Neural progenitor cell (in vitro differentiated cells): ENCODE measurements around the gene ERV3-1. TPM values are rescaled to one million over a fixed set of nuclear protein-coding genes. Genes with fewer than 3 reads are reported as not detected.

Source experiments
- DNase-seq: peaks from one replicate; pipeline ENCODE4 v3.0.0-alpha.2; 2016; ENCODE audit warnings: low spot score
- H2AFZ ChIP-seq: fragments of 200-600 bp; sonication (generic); replicated peaks from 2 replicates; pipeline ENCODE4 v1.6.1; 2016; ENCODE audit warnings: antibody characterized with exemption
- H3F3A ChIP-seq: fragments of 200-600 bp; sonication (generic); 2 replicates; pipeline ENCODE4 v1.6.1; 2016; ENCODE audit warnings: antibody characterized with exemption, low read depth
- H3K27ac ChIP-seq: fragments of 200-600 bp; sonication (generic); 2 replicates; pipeline ENCODE4 v1.5.1; 2016; ENCODE audit warnings: mild to moderate bottlenecking
- H3K27me3 ChIP-seq: fragments of 200-600 bp; sonication (generic); 2 replicates; pipeline ENCODE4 v1.6.1; 2016; ENCODE audit warnings: mild to moderate bottlenecking, moderate library complexity
- H3K36me3 ChIP-seq: fragments of 200-600 bp; sonication (generic); 2 replicates; pipeline ENCODE4 v1.5.1; 2016
- H3K4me1 ChIP-seq: fragments of 200-600 bp; sonication (generic); 2 replicates; pipeline ENCODE4 v1.6.1; 2016; ENCODE audit warnings: mixed run types
- H3K4me2 ChIP-seq: fragments of 200-600 bp; sonication (generic); 2 replicates; pipeline ENCODE4 v1.6.1; 2016
- H3K4me3 ChIP-seq: fragments of 200-600 bp; sonication (generic); 2 replicates; pipeline ENCODE4 v1.5.1; 2016
- H3K79me2 ChIP-seq: fragments of 200-600 bp; sonication (generic); 2 replicates; pipeline ENCODE4 v1.6.1; 2016; ENCODE audit warnings: low read depth
- H3K9ac ChIP-seq: fragments of 200-600 bp; sonication (generic); 2 replicates; pipeline ENCODE4 v1.6.1; 2016
- H3K9me3 ChIP-seq: fragments of 200-600 bp; sonication (generic); 2 replicates; pipeline ENCODE4 v1.5.1; 2016; ENCODE audit warnings: low read depth
- H4K20me1 ChIP-seq: fragments of 200-600 bp; sonication (generic); 2 replicates; pipeline ENCODE4 v1.6.1; 2016; ENCODE audit warnings: low read depth
- H3K27ac Mint-ChIP-seq: 3 replicates; pipeline ENCODE4 v1.8.0; 2021; ENCODE audit warnings: mixed read lengths
- H3K27me3 Mint-ChIP-seq: 2 replicates; pipeline ENCODE4 v1.8.0; 2022; ENCODE audit warnings: low read depth, mild to moderate bottlenecking, inconsistent platforms, moderate library complexity, mixed read lengths; ENCODE audit not compliant: insufficient read depth
- H3K36me3 Mint-ChIP-seq: 3 replicates; pipeline ENCODE4 v1.8.0; 2021; ENCODE audit warnings: mixed read lengths
- H3K4me1 Mint-ChIP-seq: 3 replicates; pipeline ENCODE4 v1.8.0; 2021; ENCODE audit warnings: mixed read lengths
- H3K4me3 Mint-ChIP-seq: 3 replicates; pipeline ENCODE4 v1.8.0; 2021; ENCODE audit warnings: mild to moderate bottlenecking, moderate library complexity, mixed read lengths
- H3K9me3 Mint-ChIP-seq: 3 replicates; pipeline ENCODE4 v1.8.0; 2020; ENCODE audit warnings: mixed read lengths
- EZH2 ChIP-seq: fragments of 200-600 bp; sonication (generic); IDR thresholded peaks from 2 replicates; pipeline ENCODE4 v1.6.1; 2017; ENCODE audit warnings: antibody characterized with exemption, mild to moderate bottlenecking, moderate library complexity
- EZH2phosphoT487 ChIP-seq: fragments of 200-600 bp; sonication (generic); IDR thresholded peaks from 2 replicates; pipeline ENCODE4 v1.6.1; 2017; ENCODE audit warnings: antibody characterized with exemption
- total RNA-seq: library from RNA; depleted of rRNA; stranded (reverse); fragments of >200 nt; gene quantifications from 2 replicates; pipeline ENCODE4 v1.2.3, GENCODE V29; 2015; ENCODE audit warnings: low replicate concordance
- TF ChIP-seq, protein P1 (sequence below): fragments of 200-600 bp; sonication (generic); IDR thresholded peaks from 2 replicates; pipeline ENCODE4 v1.5.1; 2017; ENCODE audit warnings: antibody characterized with exemption, mild to moderate bottlenecking

Gene ERV3-1
- total RNA-seq, 1 donor from 2014 or later = 50.0 TPM

DNA sequence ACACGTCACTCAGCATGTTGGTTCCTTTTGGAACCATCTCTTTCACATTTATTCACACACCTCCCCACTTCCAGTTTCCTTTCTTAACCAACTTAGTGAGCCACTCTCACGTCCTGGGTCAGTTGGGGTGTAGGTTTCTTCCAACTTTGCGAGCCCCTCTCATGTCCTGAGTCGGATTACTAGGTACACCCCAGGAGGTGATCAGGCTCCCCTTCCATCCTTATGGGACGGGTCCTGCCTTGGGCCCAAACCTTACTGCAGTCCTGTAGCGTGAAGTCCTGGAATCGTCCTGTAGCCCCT is 7.7 kb downstream of the ERV3-1 start:
- Histone ChIP-seq H3K4me1 (no peaks in the 10 kb centered on the region), H4K20me1 (no peaks in the 10 kb centered on the region), H3K9ac (no peak overlapping the region), H3K27ac (no peak overlapping the region), H3K4me3 (no peak overlapping the region), H3K9me3 (peaks cover 22% of the 10 kb centered on the region), H2AFZ (no peak overlapping the region), H3K27me3 (no peaks in the 10 kb centered on the region), H3K4me2 (no peak overlapping the region), H3F3A (no peaks in the 10 kb centered on the region), H3K36me3 (peaks cover 12% of the 10 kb centered on the region), H3K79me2 (peaks cover 47% of the 10 kb centered on the region)
- no peak for TF ChIP-seq EZH2phosphoT487
- TF ChIP-seq, protein P1, sequence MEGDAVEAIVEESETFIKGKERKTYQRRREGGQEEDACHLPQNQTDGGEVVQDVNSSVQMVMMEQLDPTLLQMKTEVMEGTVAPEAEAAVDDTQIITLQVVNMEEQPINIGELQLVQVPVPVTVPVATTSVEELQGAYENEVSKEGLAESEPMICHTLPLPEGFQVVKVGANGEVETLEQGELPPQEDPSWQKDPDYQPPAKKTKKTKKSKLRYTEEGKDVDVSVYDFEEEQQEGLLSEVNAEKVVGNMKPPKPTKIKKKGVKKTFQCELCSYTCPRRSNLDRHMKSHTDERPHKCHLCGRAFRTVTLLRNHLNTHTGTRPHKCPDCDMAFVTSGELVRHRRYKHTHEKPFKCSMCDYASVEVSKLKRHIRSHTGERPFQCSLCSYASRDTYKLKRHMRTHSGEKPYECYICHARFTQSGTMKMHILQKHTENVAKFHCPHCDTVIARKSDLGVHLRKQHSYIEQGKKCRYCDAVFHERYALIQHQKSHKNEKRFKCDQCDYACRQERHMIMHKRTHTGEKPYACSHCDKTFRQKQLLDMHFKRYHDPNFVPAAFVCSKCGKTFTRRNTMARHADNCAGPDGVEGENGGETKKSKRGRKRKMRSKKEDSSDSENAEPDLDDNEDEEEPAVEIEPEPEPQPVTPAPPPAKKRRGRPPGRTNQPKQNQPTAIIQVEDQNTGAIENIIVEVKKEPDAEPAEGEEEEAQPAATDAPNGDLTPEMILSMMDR = no peak
- no peak for TF ChIP-seq EZH2
- no peak for DNase-seq
- no peak overlapping the region for H3K27ac Mint-ChIP-seq
- peaks cover 78% of the 10 kb centered on the region for H3K36me3 Mint-ChIP-seq
- peaks cover 10% of the 10 kb centered on the region for H3K27me3 Mint-ChIP-seq
- H3K4me3 Mint-ChIP-seq = no peak overlapping the region
- no peaks in the 10 kb centered on the region for H3K4me1 Mint-ChIP-seq
- H3K9me3 Mint-ChIP-seq = peaks cover 85% of the 10 kb centered on the region

DNA sequence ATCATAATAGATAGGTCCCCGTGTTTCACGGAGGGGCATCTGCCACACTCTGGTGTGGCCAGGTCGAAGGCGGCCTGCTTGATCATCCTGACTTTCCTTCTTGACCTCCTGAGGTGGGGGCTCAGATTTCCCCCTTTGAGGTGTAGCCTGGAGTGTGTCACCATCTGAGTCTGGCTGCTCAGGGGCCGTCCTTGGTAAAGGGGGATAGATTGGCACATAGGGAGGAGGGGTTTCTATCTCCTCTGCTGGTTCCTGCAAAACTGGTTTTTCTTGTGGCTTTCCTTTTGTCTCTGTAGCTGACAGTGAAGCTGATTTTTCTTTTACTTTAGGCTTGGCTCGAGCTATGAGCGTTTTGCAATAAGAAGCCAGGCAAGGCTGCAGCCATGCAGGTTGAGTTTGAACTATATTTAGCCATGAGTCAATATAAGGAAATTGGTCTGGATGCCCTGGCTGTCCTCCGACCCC is 8.5 kb downstream of the ERV3-1 start:
- H3K4me3 Mint-ChIP-seq = no peak overlapping the region
- H3K9ac ChIP-seq = no peak overlapping the region
- no peak for DNase-seq
- H3K79me2 ChIP-seq = peaks cover 38% of the 10 kb centered on the region
- H3K36me3 Mint-ChIP-seq = peaks cover 78% of the 10 kb centered on the region
- no peak overlapping the region for H3K27ac ChIP-seq
- H3K9me3 ChIP-seq = peaks cover 22% of the 10 kb centered on the region
- H3K36me3 ChIP-seq = peaks cover 5% of the 10 kb centered on the region
- no peak overlapping the region for H2AFZ ChIP-seq
- no peaks in the 10 kb centered on the region for H3F3A ChIP-seq
- no peaks in the 10 kb centered on the region for H3K4me1 ChIP-seq
- TF ChIP-seq EZH2phosphoT487 = no peak
- TF ChIP-seq, protein P1 = no peak
- TF ChIP-seq EZH2 = no peak
- H3K27ac Mint-ChIP-seq = no peak overlapping the region
- no peaks in the 10 kb centered on the region for H3K27me3 ChIP-seq
- H3K4me3 ChIP-seq = no peak overlapping the region
- H3K4me1 Mint-ChIP-seq = no peaks in the 10 kb centered on the region
- H3K9me3 Mint-ChIP-seq = peaks cover 85% of the 10 kb centered on the region
- no peaks in the 10 kb centered on the region for H4K20me1 ChIP-seq
- H3K27me3 Mint-ChIP-seq = peaks cover 10% of the 10 kb centered on the region
- H3K4me2 ChIP-seq = no peak overlapping the region

DNA sequence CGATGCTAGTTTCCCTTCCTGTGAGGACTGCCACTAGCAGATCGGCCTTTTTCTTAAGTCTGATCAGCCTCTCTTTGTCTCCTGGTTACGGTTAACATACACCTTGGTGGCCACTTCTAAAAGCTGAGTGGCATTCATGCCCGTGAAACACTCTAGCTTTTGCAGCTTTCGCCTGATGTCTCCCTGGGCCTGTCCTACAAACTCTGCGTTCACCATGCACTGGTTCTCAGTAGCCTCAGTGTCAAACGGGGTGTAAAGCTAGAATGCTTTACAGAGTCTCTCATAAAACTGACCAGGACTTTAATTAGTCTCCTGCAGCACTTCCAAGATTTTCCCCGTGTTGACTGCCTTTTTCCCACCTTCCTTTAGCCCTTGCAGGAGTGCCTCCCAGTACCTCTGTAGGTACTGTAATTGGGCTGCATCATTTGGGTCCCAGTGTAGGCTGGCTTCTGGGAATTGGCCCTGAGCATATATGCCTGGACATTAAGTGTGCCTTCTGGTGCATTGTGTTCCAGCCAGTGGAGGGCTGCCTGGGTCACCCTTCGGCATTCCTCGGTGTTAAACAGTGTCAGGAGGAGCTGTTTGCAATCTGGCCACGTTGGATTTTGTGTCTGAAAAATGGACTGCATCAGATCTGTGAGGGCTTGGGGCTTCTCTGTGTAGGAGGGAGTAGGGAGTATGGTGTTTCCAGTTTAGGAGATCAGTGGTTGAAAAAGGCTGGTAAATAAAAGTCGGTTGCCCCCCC is 9.2 kb downstream of the ERV3-1 start:
- Histone ChIP-seq H3K4me3 (no peak overlapping the region), H3K27ac (no peak overlapping the region), H3K4me2 (no peak overlapping the region), H3F3A (no peaks in the 10 kb centered on the region), H3K36me3 (peaks cover 1% of the 10 kb centered on the region), H3K9ac (no peak overlapping the region), H3K27me3 (no peaks in the 10 kb centered on the region), H3K9me3 (peaks cover 22% of the 10 kb centered on the region), H2AFZ (no peak overlapping the region), H3K4me1 (no peaks in the 10 kb centered on the region), H4K20me1 (no peaks in the 10 kb centered on the region), H3K79me2 (peaks cover 32% of the 10 kb centered on the region)
- DNase-seq = no peak
- Mint-ChIP-seq H3K27ac (no peak overlapping the region), H3K4me1 (no peaks in the 10 kb centered on the region), H3K27me3 (peaks cover 10% of the 10 kb centered on the region), H3K36me3 (peaks cover 79% of the 10 kb centered on the region), H3K4me3 (no peak overlapping the region), H3K9me3 (peaks cover 85% of the 10 kb centered on the region)
- no peak for TF ChIP-seq EZH2phosphoT487
- TF ChIP-seq, protein P1 = no peak
- TF ChIP-seq EZH2 = no peak
